GM18867 (cell line): ENCODE results near the gene SLC19A2.

Experiments
- ATAC-seq: cut with Tn5 transposase; IDR thresholded peaks from one replicate; pipeline ENCODE4 v1.9.1; 2021; ENCODE audit warnings: mild to moderate bottlenecking, moderate library complexity; ENCODE audit not compliant: unreplicated experiment

Gene SLC19A2

GRCh38 chr1:169485431-169486280 lies at the start of gene SLC19A2:
Gene SLC19A2, minus strand, starts transcription at chr1:169485944. Its CDS starts 178 bp downstream, at chr1:169485766.
- ATAC-seq = peak; percentile 97

GRCh38 chr1:169534653-169535052 lies 48.9 kb upstream of the SLC19A2 start:
- no peak for ATAC-seq

GRCh38 chr1:169533528-169534190 lies 47.9 kb upstream of the SLC19A2 start:
- ATAC-seq = peak; percentile 87

GRCh38 chr1:169530448-169530847 lies 44.7 kb upstream of the SLC19A2 start:
- no peak for ATAC-seq

- peak; percentile 32 for ATAC-seq
Observed at GRCh38 chr1:169529068-169529642, 43.4 kb upstream of the SLC19A2 start.

GRCh38 chr1:169528215-169529067 lies 42.7 kb upstream of the SLC19A2 start:
- peak; percentile 49 for ATAC-seq

- ATAC-seq = no peak
Observed at GRCh38 chr1:169527451-169528214, 41.9 kb upstream of the SLC19A2 start.

GRCh38 chr1:169527001-169527400 lies 41.3 kb upstream of the SLC19A2 start:
- no peak for ATAC-seq

- ATAC-seq = no peak
Observed at GRCh38 chr1:169526120-169526832, 40.5 kb upstream of the SLC19A2 start.

GRCh38 chr1:169525391-169525790 lies 39.6 kb upstream of the SLC19A2 start:
- no peak for ATAC-seq

- ATAC-seq = no peak
Observed at GRCh38 chr1:169523904-169524303, 38.2 kb upstream of the SLC19A2 start.

GRCh38 chr1:169521226-169521625 lies 35.5 kb upstream of the SLC19A2 start:
- no peak for ATAC-seq

GRCh38 chr1:169517558-169518186 lies 31.9 kb upstream of the SLC19A2 start:
- no peak for ATAC-seq

- ATAC-seq = no peak
Observed at GRCh38 chr1:169515641-169516040, 29.9 kb upstream of the SLC19A2 start.

- ATAC-seq = no peak
Observed at GRCh38 chr1:169514566-169515270, 29.0 kb upstream of the SLC19A2 start.

GRCh38 chr1:169513208-169513607 lies 27.5 kb upstream of the SLC19A2 start:
- ATAC-seq = no peak

GRCh38 chr1:169511316-169512005 lies 25.7 kb upstream of the SLC19A2 start:
- no peak for ATAC-seq

GRCh38 chr1:169510060-169510459 lies 24.3 kb upstream of the SLC19A2 start:
- ATAC-seq = no peak
